HG03442 (cell line): ENCODE data around the gene TBPL1.

Experiments used
- ATAC-seq: cut with Tn5 transposase; IDR thresholded peaks from one replicate; pipeline ENCODE4 v1.9.1; 2021; ENCODE audit warnings: mild to moderate bottlenecking, moderate library complexity; ENCODE audit not compliant: unreplicated experiment

The TBPL1 gene

GRCh38 chr6:134039116-134039515 lies 86.1 kb downstream of the TBPL1 start:
- no peak for ATAC-seq
